Measurements from ENCODE around the gene AUNIP.
"Not testable (repeated sequence)": the region's sequence is repeated elsewhere in the genome, so short reads cannot be mapped to it uniquely, and the experiment has no call there.

AUNIP gene

DNA sequence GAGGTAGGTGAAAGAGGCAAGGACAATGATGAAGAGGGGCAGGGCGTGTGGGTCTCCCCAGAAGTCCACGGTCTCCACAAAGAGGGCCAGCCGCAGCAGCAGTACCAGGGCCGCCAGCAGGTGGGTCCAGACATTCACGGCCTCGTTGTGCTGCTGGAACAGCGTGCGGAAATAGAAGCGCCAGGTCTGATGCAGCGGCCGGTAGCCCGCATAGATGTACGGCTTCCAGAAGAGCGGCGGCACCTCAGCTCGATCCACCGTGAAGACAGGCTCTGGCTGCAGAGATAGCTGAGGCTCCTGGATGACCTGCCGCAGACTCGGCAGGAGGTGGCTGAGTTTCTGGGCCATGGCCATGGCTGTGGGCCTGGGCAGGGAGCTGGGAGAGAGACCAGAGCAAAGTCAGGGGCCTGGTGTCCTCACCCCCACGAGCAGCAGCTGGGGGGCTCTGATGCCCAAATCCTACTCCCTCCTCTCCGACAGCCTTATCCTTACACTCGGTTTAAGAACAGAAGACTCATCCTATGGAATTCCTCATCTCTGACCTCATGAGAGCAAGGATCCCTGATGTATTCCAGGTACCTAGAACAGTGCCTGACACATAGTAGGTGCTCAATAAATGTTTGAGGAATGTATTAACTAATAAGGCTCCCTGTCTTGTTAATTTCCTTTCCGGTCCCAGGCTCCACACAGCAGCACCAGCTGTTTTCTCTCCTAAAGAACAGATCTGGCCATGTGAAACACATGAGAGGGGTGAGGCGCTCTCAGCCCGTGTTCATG is 4.4 kb upstream of the AUNIP start:
- DNase-seq = no peak

DNA sequence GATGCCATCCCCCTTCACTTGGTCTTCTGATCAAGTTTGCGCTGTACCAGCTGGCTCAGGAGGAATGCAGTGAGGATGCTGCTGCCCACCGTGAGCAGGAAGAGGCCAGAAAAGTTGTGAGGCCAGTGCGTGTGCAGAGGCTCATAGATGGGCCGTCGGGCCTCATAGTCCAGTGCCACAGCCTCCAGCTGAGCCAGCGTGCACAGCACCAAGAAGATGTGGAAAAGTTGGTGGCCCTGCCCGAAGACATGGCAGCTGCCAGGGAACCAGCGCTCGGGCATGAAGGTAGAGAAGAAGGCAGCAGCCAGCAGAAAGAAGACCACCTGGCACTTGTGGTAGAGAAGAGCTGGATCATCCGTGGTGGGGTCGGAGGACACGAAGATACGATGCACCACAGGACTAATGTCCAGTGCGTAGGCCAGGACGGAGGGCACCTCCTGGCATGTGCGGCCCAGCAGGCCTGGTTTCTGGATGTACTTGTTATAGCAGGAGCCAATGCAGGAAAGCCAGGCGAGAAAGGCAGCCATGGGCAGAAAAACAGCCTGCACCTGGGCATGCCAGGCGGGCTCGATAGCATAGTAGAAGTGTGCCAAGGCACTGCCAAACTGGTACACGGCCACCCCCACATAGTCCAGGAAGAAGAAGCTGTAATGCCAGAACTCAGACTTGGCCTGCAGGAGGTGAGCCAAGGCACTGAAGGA is 3.7 kb upstream of the AUNIP start:
- no peak for DNase-seq

DNA sequence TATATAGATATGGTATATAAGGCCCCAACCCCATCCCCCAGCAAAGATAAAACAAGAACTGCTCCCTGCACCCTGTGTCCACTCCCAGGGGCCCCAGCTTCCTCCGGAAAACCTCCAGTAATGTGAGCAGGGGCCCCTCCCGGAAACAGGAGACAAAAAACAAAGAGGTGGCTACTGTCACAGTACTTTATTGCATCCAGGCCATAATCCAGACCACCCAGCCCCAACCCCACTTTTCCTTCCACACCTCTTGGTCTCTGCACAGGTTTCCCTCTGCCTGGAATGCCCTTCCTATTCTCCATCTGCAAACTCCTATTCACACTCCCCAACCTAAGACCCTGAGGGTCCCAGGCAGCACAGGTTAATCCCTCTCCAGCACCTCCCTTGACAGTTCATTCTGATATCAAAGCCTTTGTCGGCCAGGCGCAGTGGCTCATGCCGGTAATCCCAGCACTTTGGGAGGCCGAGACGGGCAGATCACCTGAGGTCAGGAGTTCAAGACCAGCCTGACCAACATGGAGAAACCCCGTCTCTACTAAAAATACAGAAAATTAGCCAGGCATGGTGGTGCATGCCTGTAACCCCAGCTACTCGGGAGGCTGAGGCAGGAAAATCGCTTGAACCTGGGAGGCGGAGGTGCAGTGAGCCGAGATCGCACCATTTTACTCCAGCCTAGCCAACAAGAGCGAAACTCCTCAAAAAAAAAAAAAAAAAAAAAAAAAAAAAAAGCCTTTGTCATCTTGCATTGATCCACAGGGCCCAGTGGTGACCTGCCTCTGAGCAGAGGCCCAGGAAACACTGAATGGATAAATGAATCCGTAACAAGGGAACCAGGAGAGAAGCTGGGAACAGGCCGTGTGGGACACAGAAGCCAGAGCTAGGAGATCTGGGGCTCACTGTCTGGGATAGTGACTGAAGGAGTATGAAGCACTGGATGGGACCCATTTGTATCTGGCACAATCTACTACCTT is 2.3 kb upstream of the AUNIP start:
- DNase-seq = no peak

DNA sequence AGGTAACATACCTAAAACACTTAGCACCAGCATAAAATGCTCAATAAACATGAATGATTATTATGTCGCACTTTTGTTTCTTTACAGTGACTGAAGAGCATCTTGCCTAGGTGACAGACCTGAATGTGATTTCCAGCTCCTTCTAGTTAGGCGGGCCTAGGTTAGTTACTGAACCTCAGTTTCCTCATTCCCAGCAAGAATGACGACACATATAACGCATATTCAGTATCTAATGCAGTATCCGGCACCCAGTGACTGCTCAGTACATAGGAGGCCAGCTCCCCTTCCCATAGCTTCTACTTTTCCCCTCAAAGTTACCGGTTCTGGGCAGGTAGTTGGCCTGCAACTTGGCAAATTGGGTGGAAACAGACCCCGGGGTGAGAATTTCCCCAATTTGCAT is 763 bp downstream of the AUNIP start:
- DNase-seq = peak; percentile 20

DNA sequence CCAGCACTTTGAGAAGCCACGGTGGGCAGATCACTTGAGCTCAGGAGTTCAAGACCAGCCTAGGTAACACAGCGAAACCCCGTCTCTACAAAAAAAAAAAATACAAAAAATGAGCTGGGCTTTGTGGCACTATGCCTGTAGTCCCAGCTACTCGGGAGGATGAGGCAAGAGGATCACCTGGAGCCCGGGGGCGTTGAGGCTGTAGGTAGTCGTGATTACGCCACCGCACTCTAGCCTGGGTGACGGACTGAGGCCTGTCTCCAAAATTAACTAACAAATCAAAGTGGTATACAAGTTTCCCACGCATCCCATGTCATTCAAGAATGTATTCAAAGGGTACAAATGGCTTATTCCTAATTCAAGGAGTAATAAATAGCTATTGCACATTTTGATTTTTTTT is 2.4 kb downstream of the AUNIP start:
- DNase-seq = no peak

DNA sequence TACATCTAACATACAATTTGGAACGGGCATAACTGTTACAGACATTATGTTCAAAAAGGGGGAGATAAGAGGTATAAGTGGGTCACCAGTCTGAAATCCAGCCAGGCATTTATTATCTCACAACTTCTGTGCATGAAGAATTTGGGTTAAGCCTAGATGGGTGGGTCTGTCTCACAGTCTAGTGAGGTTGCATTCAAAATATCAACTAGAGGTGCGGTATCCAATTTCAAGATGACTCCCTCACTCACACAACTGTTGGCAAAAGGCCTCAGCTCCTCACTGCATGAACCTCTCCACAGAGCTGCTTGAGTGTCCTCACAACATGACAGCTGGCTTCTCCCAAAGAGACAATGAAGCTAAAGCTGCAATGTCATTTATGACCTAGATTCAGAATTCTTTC is 4.7 kb downstream of the AUNIP start:
- no peak for DNase-seq

DNA sequence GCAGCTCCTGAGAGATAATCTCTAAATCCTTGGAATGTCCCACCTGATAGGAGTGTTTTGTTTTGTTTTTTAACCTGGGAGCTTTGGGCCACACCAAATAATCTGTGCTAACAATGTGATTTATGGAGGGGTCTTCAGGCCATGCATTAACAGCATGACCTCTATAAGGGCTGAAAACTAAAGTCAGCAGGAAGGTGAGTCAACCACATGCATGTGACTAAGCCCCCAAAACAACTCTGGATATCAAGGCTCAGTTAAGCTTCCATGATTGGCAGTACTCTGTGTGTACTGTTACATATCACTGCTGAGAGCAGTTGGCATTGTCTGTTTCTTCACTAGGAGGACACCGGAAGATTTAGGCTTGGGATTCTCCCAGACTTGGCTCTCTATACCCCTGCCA is 10.7 kb downstream of the AUNIP start:
- no peak for DNase-seq

DNA sequence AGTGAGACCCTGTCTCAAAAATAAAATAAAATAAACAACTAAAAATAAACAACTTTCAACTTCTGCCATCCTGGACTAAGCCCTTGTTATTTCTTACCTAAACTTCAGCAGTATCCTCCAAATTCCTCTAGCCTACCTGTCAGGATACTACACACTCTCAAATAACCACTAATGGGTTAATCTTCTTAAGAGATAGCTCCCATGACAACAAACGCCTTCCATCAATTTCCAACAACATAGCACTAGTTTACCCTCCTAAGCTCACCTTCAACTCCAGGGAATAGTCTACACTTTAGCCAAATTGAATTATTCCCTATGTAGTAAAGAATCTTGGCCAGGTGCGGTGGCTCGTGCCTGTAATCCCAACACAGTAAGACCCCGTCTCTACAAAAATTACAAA is 11.3 kb downstream of the AUNIP start:
- DNase-seq = no peak

DNA sequence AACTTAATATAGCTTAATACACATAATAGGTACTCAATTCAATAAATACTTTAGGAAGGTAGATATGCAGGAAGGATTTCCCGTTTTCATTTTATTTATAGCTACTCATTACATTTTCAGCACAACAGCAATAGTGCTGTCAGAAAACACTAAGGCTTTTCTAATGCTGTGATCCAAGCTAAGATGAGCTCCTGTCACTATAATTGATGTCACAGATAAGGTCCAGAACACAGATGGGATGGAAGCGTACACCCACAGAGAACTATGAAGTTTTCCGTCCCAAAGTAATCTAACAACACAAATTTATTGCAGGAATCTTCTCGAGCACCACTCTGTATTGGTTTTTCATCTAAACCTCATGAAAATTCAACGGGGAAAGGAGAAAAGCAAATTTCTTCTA is 13.6 kb downstream of the AUNIP start:
- no peak for DNase-seq

DNA sequence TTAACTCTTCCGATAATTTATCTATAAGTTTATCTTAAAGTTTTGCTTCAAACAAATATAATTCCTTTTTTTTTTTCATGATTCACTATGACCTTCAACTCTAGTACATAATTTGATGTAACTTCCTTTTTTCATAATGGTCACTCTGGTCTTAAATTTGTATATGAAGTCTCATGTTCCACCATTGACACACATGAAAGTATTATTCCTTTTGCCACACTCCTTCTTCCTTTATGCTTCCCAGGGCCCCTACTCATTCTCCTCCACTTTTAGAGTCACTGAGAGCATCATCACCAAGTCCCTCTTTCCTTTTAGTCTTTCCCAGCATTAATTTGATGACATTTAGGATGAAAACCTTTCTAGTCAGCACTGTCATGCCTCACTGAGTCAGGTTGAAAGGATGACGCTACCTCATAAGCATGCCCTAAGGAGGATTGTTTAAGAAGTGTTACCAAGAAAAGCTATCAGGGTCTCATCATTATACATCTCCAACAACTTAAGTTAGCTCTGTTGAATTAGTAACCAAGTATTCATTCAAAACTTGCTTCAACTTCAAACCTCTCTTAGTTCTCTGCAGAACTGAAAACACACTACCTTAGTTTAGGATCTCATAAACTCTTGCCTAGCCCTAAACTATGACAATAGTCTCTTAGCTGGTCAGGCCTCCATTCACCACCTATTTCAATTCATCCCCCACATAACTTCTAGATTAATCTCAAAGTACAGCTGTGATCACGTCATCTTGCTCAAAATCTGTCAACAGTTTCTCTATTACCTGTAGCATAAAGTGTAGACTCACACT is 14.5 kb downstream of the AUNIP start:
- DNase-seq = no peak

DNA sequence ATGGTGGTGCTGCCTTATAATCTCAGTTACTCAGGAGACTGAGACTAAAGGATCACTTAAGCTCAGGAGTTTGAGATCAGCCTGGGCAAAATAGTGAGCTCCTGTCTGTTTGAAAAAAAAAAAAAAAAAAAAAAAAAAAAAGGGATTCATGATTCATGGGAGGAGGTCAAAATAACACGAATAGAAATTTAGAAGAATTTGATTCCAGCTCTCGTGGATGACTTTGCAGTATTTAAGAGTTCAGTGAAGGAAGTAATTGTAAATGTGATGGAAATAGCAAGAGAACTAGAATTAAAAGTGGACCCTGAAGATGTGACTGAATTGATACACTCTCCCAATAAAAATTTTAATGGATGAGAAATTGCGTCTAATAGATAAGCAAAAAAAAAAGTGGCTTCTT is 15.8 kb downstream of the AUNIP start:
- no peak for DNase-seq

DNA sequence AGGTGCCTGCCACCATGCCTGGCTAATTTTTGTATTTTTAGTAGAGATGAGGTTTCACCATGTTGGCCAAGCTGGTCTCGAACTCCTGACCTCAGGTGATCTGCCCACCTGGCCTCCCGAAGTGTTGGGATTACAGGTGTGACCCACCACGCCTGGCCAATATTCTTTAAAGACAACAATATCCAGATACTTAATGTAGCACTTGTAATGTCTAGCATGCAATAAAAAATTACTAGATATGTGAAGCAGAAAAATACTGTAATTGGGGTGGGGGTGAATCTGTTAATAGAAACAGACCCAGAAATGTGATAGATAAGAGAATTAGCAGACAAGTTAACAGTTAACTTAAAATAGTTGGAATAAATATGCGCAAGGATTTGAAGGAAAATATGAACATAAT is 19.4 kb downstream of the AUNIP start:
- DNase-seq = not testable (repeated sequence)

DNA sequence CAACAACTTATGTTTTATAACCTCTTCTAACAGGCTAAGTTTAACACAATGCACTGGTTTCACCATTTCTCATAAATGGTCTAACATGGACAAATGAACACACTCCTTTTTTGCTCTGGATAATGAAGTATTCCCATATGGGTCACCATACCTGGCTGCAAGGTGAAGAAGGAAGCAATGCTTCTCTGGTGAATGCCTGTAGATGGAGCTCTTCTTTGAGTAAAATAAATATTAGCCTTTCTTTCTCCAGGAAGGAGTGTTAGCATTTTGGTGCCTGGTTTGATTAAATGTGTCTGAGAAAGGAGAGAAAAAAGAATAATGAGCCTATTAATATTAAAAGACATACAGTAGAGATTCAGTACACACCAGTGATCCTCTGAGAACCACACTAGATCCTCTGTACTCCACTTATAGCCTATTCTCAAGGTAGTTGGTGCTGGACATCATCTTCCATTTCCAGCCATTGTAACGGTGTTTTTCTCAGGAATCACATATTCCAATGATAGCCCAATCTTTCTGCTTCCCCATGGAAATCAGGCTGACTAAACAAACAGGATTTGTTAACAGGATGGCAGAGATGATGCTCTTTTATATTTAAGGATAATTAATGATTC is 21.9 kb downstream of the AUNIP start:
- DNase-seq = no peak

DNA sequence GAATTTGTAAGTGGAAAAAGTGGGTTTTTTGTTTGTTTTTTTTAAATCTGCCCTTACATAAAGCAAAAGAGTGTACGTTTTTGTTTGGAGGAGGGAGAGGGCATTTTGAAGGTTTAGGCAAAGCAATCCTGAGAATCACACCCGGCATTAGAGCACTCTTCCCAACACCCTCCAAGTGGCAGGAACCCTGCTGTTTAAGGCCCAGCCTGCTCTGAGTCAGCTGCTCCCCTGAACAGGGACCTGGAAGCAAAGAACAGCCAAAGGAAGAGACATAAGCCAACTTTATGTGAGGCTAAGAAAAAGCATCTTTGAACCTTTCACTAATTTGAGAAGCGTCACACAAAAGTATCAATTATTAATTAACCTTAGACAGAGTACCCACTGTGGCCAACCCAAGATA is 22.6 kb downstream of the AUNIP start:
- DNase-seq = no peak

DNA sequence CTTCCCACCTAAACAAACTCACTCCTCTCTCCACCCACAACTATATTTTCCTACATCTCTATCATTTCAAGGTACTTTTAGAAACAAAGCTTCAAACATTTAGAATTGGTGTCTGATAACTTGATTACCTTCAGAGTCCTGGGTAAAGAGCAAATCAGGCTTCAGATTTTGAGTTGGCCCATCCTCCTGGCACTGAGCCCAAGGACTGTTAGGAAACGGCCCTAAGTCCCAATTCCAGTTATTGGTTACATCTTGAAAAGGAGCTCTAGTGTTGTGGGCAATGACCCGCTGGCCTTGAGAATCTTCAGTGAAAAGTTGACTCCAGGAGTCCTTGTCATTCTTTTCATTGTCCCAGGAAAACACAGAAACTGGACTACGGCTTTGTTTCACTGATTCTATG is 24.4 kb downstream of the AUNIP start:
- DNase-seq = no peak

DNA sequence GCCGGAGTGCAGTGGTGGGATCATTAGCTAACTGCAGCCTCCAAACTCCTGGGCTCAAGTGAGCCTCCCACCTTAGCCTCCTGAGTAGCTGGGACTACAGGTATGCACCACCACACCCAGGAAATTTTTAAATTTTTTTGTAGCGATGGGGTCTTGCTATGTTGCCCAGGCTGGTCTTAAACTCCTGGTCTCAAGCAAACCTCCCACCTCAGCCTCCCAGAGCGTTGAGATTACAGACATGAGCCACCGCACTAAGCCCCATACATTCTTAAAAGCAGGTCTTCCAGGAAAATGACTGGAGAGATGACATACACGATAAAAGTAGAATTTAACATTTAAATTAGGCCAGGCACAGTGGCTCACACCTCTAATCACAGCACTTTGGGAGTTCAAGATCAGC is 26.1 kb downstream of the AUNIP start:
- no peak for DNase-seq

DNA sequence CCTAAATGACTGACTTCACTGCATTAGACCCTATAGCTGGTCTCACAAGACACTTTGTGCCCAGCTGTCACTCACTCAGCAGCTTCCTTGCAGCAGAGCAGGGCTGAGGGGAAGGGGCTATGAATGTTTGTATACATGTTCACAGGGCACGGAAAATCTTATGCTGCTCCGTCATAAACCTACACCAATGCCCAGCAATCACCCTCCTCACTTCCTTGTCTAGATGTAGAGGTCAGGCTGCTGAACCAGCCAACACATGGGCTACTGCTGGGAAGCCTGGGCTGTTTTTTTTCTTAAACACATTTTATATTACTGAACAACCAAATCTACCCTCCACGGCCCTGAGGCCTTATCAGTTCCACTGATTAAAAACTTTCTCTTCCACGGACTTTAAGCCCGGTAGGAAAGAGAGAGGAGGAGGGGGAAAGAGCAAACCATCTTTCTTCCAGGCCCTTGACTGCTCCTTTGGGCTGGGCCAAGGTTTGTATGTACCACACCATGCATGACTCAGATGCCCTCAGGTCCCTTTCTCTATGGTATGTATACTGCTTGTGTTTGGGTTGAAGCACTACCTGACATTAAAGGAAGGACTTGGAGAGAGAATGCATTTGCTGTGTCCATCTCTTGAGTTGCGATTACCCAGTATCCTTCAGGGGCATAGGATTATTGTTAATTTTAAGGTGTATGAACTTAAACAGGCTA is 26.8 kb downstream of the AUNIP start:
- DNase-seq = no peak

DNA sequence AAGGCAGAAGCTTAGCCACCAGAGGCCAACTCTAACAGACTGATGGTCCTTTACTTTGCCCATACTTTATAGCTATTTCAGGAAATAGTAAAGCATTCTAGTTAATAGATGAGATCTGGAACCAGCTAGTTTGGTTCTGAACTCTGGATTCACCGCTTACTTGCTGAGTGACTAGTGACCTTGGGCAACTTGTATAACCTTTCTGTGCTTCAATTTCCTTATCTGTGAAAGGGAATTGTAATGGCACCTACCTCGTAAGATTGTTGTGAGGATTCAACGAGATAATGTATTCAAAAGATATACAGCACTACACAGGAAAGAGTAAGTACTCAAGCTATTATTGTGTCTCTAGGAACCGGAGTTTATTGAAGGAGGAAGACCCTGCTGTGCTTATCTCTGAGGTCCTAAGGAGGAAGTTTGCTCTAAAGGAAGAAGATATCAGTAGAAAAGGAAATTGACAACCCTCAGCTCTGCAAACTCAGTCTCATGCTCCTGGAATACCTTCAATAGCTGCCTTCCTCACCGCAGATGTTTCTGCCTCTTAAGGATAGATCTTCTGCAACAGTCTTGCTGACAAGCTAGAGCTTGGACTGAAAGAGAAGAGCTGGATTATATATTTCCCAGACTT is 27.6 kb downstream of the AUNIP start:
- DNase-seq = no peak

DNA sequence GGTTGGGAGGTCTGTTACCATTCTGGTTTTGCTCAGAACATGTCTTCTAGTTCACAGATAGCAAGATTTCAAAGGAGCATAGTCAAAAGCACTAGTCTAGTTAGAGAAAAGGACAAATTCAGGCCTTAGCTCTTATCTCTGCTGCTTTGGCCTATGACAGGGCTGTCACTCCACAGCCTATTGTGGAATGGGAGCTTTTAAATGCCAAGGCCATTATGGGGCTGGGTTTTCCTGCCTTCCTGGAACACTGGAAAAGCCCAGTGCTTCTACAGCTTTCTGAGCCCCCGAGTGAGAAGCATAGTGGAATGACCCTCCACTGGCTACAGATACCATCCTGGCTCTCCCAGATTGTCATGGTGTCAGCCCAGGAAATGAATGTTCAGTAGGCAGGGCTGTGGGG is 30.2 kb downstream of the AUNIP start:
- no peak for DNase-seq

DNA sequence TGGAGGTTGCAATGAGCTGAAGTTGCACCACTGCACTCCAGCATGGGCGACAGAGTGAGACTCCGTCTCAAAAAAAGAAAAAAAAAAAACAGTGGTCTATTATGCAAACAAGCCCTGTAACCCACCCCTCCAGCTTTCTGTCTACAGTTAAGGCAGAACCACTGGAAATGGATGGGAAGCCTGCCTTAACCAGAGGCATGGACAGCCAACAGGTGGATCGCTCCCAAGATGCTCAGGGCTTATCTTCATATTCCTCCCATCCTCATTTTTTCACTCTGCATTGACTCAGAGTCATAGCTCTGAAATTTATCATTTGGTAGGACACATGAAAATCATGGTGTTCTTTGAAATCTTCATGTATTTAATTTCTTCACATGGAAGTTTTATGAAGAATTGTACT is 30.8 kb downstream of the AUNIP start:
- no peak for DNase-seq

DNA sequence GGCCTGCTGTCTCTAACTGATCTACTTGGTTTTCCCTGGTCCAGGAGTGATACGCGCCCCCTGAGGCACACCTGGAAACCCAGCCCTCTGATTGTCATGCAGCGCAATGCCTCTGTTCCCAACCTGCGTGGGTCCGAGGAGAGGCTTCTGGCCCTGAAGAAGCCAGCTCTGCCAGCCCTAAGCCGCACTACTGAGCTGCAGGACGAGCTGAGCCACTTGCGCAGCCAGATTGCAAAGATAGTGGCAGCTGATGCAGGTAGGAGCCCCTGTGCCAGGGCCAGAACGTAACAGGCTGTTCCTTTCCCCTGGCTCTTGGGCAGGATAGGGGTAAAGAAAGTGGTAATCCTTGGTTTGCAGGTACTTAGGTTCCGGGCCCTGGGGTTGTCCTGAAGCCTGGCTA is 32.7 kb downstream of the AUNIP start:
- no peak for DNase-seq
